Measurements from ENCODE around the gene IFT172.

- TF ChIP-seq CTCF (IDR thresholded peaks at IDR 0.05) (no peak), POLR2A (IDR thresholded peaks at IDR 0.05) (no peak)
Measured at GRCh38 chr2:27412419-27413152, 77.0 kb downstream of the IFT172 start.

All from uterus (tissue), 2 donors.